GM23248 (cell line): ENCODE measurements around the gene GIPC2. TPM values are rescaled to one million over a fixed set of nuclear protein-coding genes. Genes with fewer than 3 reads are reported as not detected.

Experiments
- DNase-seq: peaks from one replicate; pipeline ENCODE4 v3.0.0-alpha.2; 2015
- H2AFZ ChIP-seq: fragments of 200-600 bp; sonication (generic); 2 replicates; pipeline ENCODE4 v1.6.1; 2016; ENCODE audit warnings: antibody characterized with exemption
- H3F3A ChIP-seq: fragments of 200-600 bp; sonication (generic); 2 replicates; pipeline ENCODE4 v1.6.1; 2016; ENCODE audit warnings: mild to moderate bottlenecking, antibody characterized with exemption, mixed run types; ENCODE audit not compliant: insufficient read depth
- H3K27ac ChIP-seq: fragments of 200-600 bp; sonication (generic); 2 replicates; pipeline ENCODE4 v1.5.1; 2016; ENCODE audit warnings: mild to moderate bottlenecking
- H3K27me3 ChIP-seq: fragments of 200-600 bp; sonication (generic); replicated peaks from 2 replicates; pipeline ENCODE4 v1.6.1; 2016; ENCODE audit warnings: mild to moderate bottlenecking; ENCODE audit not compliant: insufficient read depth
- H3K36me3 ChIP-seq: fragments of 200-600 bp; sonication (generic); 2 replicates; pipeline ENCODE4 v1.6.1; 2016; ENCODE audit warnings: low read depth, mild to moderate bottlenecking
- H3K4me1 ChIP-seq: fragments of 200-600 bp; sonication (generic); 2 replicates; pipeline ENCODE4 v1.6.1; 2016; ENCODE audit warnings: mild to moderate bottlenecking; ENCODE audit not compliant: insufficient read depth
- H3K4me2 ChIP-seq: fragments of 200-600 bp; sonication (generic); one replicate; pipeline ENCODE4 v1.6.1; 2016; ENCODE audit warnings: mild to moderate bottlenecking; ENCODE audit not compliant: unreplicated experiment
- H3K4me3 ChIP-seq: fragments of 200-600 bp; sonication (generic); 2 replicates; pipeline ENCODE4 v1.5.1; 2016; ENCODE audit warnings: mild to moderate bottlenecking
- H3K79me2 ChIP-seq: fragments of 200-600 bp; sonication (generic); 2 replicates; pipeline ENCODE4 v1.6.1; 2016; ENCODE audit warnings: mild to moderate bottlenecking; ENCODE audit not compliant: insufficient read depth
- H3K9ac ChIP-seq: fragments of 200-600 bp; sonication (generic); 2 replicates; pipeline ENCODE4 v1.6.1; 2016; ENCODE audit warnings: mild to moderate bottlenecking
- H3K9me2 ChIP-seq: fragments of 200-600 bp; sonication (generic); 2 replicates; pipeline ENCODE4 v1.6.1; 2016; ENCODE audit warnings: mixed run types, mild to moderate bottlenecking, moderate library complexity; ENCODE audit not compliant: insufficient read depth
- H3K9me3 ChIP-seq: fragments of 200-600 bp; sonication (generic); one replicate; pipeline ENCODE4 v1.6.1; 2017; ENCODE audit warnings: low read depth
- H4K20me1 ChIP-seq: fragments of 200-600 bp; sonication (generic); 2 replicates; pipeline ENCODE4 v1.6.0; 2016; ENCODE audit not compliant: insufficient read depth
- EZH2 ChIP-seq: fragments of 200-600 bp; sonication (generic); IDR thresholded peaks from 2 replicates; pipeline ENCODE4 v1.6.1; 2018; ENCODE audit warnings: antibody characterized with exemption, mild to moderate bottlenecking; ENCODE audit not compliant: insufficient read depth, poor library complexity, severe bottlenecking
- EZH2phosphoT487 ChIP-seq: fragments of 200-600 bp; sonication (generic); IDR thresholded peaks from 2 replicates; pipeline ENCODE4 v1.6.1; 2018; ENCODE audit warnings: antibody characterized with exemption, moderate library complexity, mild to moderate bottlenecking, low read depth; ENCODE audit not compliant: insufficient read depth
- WGBS, 2 experiments: methylation state at CpG; one replicate each; pipeline ENCODE4 v1.1.6; 2015 to 2017; ENCODE audit warnings: low lambda C conversion rate in 2 of 2, low coverage in 1 of 2; ENCODE audit errors: missing lambda C conversion rate in 2 of 2; 5-methylcytosine and 5-hydroxymethylcytosine counted together
- in situ Hi-C: fragments of 300-500 bp; cut with MboI; formaldehyde crosslinking; loops from 2 replicates; pipeline ENCODE4 v1.15.0; 2020
- polyA plus RNA-seq: library from polyadenylated mRNA; unstranded; fragments of >200 nt; fragmentation: Nextera tagmentation; extraction: Ambion mirVana; gene quantifications from 2 replicates; pipeline ENCODE4 v1.2.1, GENCODE V29; 2016
- total RNA-seq: library from RNA; depleted of rRNA; stranded (reverse); fragments of >200 nt; shearing (Covaris generic); gene quantifications from 2 replicates; pipeline ENCODE4 v1.2.3, GENCODE V29; 2014

GIPC2 gene
- total and polyA plus RNA-seq, 2 experiments from 2014 or later, result 0.32 to 0.68 TPM

- Histone ChIP-seq H3K4me1 (no peaks in the 10 kb centered on the region), H3K9me3 (no peaks in the 10 kb centered on the region), H3K9me2 (no peaks in the 10 kb centered on the region), H3K4me3 (no peak overlapping the region), H3K9ac (no peak overlapping the region), H4K20me1 (no peaks in the 10 kb centered on the region), H3K27ac (no peak overlapping the region), H3K4me2 (no peak overlapping the region), H3K27me3 (no peaks in the 10 kb centered on the region), H2AFZ (no peak overlapping the region), H3F3A (no peaks in the 10 kb centered on the region), H3K79me2 (no peaks in the 10 kb centered on the region), H3K36me3 (no peaks in the 10 kb centered on the region)
- TF ChIP-seq EZH2phosphoT487 (no peak), EZH2 (no peak)
- in situ Hi-C loops, result no loop called here
- 59 to 69% methylated on average over 2 of the region's 2 CpGs for WGBS, 2 experiments
- DNase-seq, result peak; percentile 46
Measured at GRCh38 chr1:78038071-78038470, 7.7 kb upstream of the GIPC2 start.

GRCh38 chr1:78038491-78038939, 7.3 kb upstream of the GIPC2 start:
- in situ Hi-C loops, result no loop called here
- no peaks in the 10 kb centered on the region for H3K27me3 ChIP-seq
- H3K9me3 ChIP-seq, result no peaks in the 10 kb centered on the region
- H3K79me2 ChIP-seq, result no peaks in the 10 kb centered on the region
- DNase-seq, result peak; percentile 34
- H3K9me2 ChIP-seq, result no peaks in the 10 kb centered on the region
- H3K27ac ChIP-seq, result no peak overlapping the region
- no peak overlapping the region for H3K9ac ChIP-seq
- no peaks in the 10 kb centered on the region for H3F3A ChIP-seq
- H3K36me3 ChIP-seq, result no peaks in the 10 kb centered on the region
- no peak overlapping the region for H2AFZ ChIP-seq
- TF ChIP-seq EZH2 (no peak), EZH2phosphoT487 (no peak)
- H3K4me1 ChIP-seq, result no peaks in the 10 kb centered on the region
- H3K4me3 ChIP-seq, result no peak overlapping the region
- H3K4me2 ChIP-seq, result no peak overlapping the region
- no peaks in the 10 kb centered on the region for H4K20me1 ChIP-seq

GRCh38 chr1:78040484-78041089, 5.2 kb upstream of the GIPC2 start:
- DNase-seq, result no peak
- no peaks in the 10 kb centered on the region for H4K20me1 ChIP-seq
- H3K36me3 ChIP-seq, result no peaks in the 10 kb centered on the region
- no peaks in the 10 kb centered on the region for H3K4me1 ChIP-seq
- no peaks in the 10 kb centered on the region for H3F3A ChIP-seq
- H3K27ac ChIP-seq, result no peak overlapping the region
- H2AFZ ChIP-seq, result no peak overlapping the region
- H3K9ac ChIP-seq, result no peak overlapping the region
- no peaks in the 10 kb centered on the region for H3K9me2 ChIP-seq
- H3K4me2 ChIP-seq, result no peak overlapping the region
- H3K4me3 ChIP-seq, result no peak overlapping the region
- no peaks in the 10 kb centered on the region for H3K79me2 ChIP-seq
- TF ChIP-seq EZH2phosphoT487 (no peak), EZH2 (no peak)
- 68 to 81% methylated on average over 3 of the region's 3 CpGs for WGBS, 2 experiments
- in situ Hi-C loops, result no loop called here
- no peaks in the 10 kb centered on the region for H3K27me3 ChIP-seq
- H3K9me3 ChIP-seq, result no peaks in the 10 kb centered on the region

GRCh38 chr1:78043436-78043835, 2.3 kb upstream of the GIPC2 start:
- H3K36me3 ChIP-seq, result no peaks in the 10 kb centered on the region
- no peak for DNase-seq
- no peaks in the 10 kb centered on the region for H3K79me2 ChIP-seq
- no peak overlapping the region for H3K4me2 ChIP-seq
- WGBS, 2 experiments, result 47 to 51% methylated on average over 3 of the region's 3 CpGs
- no peaks in the 10 kb centered on the region for H3F3A ChIP-seq
- H3K9me2 ChIP-seq, result no peaks in the 10 kb centered on the region
- H3K9ac ChIP-seq, result no peak overlapping the region
- no peak overlapping the region for H3K27ac ChIP-seq
- H2AFZ ChIP-seq, result no peak overlapping the region
- in situ Hi-C loops, result no loop called here
- H3K4me1 ChIP-seq, result no peaks in the 10 kb centered on the region
- no peaks in the 10 kb centered on the region for H3K27me3 ChIP-seq
- no peaks in the 10 kb centered on the region for H3K9me3 ChIP-seq
- TF ChIP-seq EZH2phosphoT487 (no peak), EZH2 (no peak)
- no peaks in the 10 kb centered on the region for H4K20me1 ChIP-seq
- no peak overlapping the region for H3K4me3 ChIP-seq
